HEK293 (cell line): ENCODE measurements around the gene ALDH18A1.

Experiments
- CTCF ChIA-PET: fragments of 350-600 bp; formaldehyde crosslinking; extraction: SDS; loops from one replicate; lab custom pipeline; 2021; ENCODE audit warnings: antibody characterized with exemption; lab: Yijun Ruan, JAX
- POLR2A ChIA-PET: fragments of 300-600 bp; formaldehyde crosslinking; extraction: SDS; loops from one replicate; lab custom pipeline; 2020; ENCODE audit warnings: antibody characterized with exemption, inconsistent platforms; lab: Yijun Ruan, JAX
- H3K27ac ChIP-seq: fragments of 200-500 bp; sonication (Bioruptor generic); 2 replicates; pipeline ENCODE4 v1.5.1; 2014; ENCODE audit warnings: low read depth, low read length, control low read depth, inconsistent platforms; ENCODE audit errors: extremely low read depth
- H3K36me3 ChIP-seq, 2 experiments: fragments of 200-500 bp in 1 of 2; sonication (Bioruptor generic) in 1 of 2; 1 replicate in 1 of 2; 2 replicates in 1 of 2; pipeline ENCODE4 v1.5.1; 2014 to 2017; ENCODE audit warnings: inconsistent platforms in 2 of 2, low read length in 2 of 2; ENCODE audit not compliant: control insufficient read depth in 2 of 2, insufficient read depth in 1 of 2
- H3K4me1 ChIP-seq: fragments of 200-500 bp; sonication (Bioruptor generic); 2 replicates; pipeline ENCODE4 v1.5.1; 2014; ENCODE audit warnings: mild to moderate bottlenecking, low read length, inconsistent platforms; ENCODE audit not compliant: control insufficient read depth, insufficient read depth
- H3K4me3 ChIP-seq: 2 replicates; pipeline ENCODE4 v1.5.1; 2011; ENCODE audit warnings: low read depth, mild to moderate bottlenecking, control low read depth, low read length, moderate library complexity
- H3K9me3 ChIP-seq: fragments of 200-500 bp; sonication (Bioruptor generic); 2 replicates; pipeline ENCODE4 v1.5.1; 2014; ENCODE audit warnings: low read depth, low read length, inconsistent platforms; ENCODE audit not compliant: control insufficient read depth, insufficient read depth
- FEZF1 ChIP-seq: fragments of 450-650 bp; formaldehyde crosslinking; IDR thresholded peaks from 2 replicates; pipeline ENCODE4 v1.5.1; 2016; ENCODE audit warnings: missing biosample characterization, missing genetic modification characterization
- HOXD13 ChIP-seq: sonication (generic); formaldehyde crosslinking; IDR thresholded peaks from 2 replicates; pipeline ENCODE4 v1.8.0; 2022; ENCODE audit warnings: missing genetic modification reagents, borderline replicate concordance
- SP7 ChIP-seq: fragments of 450-650 bp; formaldehyde crosslinking; IDR thresholded peaks from 2 replicates; pipeline ENCODE4 v1.5.1; 2016; ENCODE audit warnings: missing biosample characterization, missing genetic modification characterization
- ZBTB1 ChIP-seq: fragments of 450-650 bp; formaldehyde crosslinking; IDR thresholded peaks from 2 replicates; pipeline ENCODE4 v1.5.1; 2016; ENCODE audit warnings: missing biosample characterization, missing genetic modification characterization
- ZNF138 ChIP-seq: fragments of 450-650 bp; formaldehyde crosslinking; IDR thresholded peaks from 2 replicates; pipeline ENCODE4 v1.5.1; 2016; ENCODE audit warnings: missing biosample characterization, missing genetic modification characterization, borderline replicate concordance
- ZNF184 ChIP-seq: fragments of 450-650 bp; IDR thresholded peaks from 2 replicates; pipeline ENCODE4 v1.5.1; 2018; ENCODE audit warnings: missing biosample characterization, mild to moderate bottlenecking, missing genetic modification characterization
- ZNF221 ChIP-seq: fragments of 450-650 bp; formaldehyde crosslinking; IDR thresholded peaks from 2 replicates; pipeline ENCODE4 v1.5.1; 2017; ENCODE audit warnings: missing biosample characterization, missing genetic modification characterization, borderline replicate concordance
- ZNF223 ChIP-seq: fragments of 450-650 bp; formaldehyde crosslinking; IDR thresholded peaks from 2 replicates; pipeline ENCODE4 v1.5.1; 2016; ENCODE audit warnings: missing biosample characterization, missing genetic modification characterization
- ZNF23 ChIP-seq: fragments of 450-650 bp; formaldehyde crosslinking; IDR thresholded peaks from 2 replicates; pipeline ENCODE4 v1.5.1; 2016; ENCODE audit warnings: missing biosample characterization, missing genetic modification characterization, borderline replicate concordance
- ZNF366 ChIP-seq: fragments of 450-650 bp; formaldehyde crosslinking; conservative IDR thresholded peaks from 2 replicates; pipeline ENCODE4 v1.5.1; 2016; ENCODE audit warnings: missing biosample characterization, missing genetic modification characterization
- ZNF501 ChIP-seq: fragments of 450-650 bp; formaldehyde crosslinking; IDR thresholded peaks from 2 replicates; pipeline ENCODE4 v1.5.1; 2016; ENCODE audit warnings: missing biosample characterization, missing genetic modification characterization
- ZNF624 ChIP-seq: fragments of 450-650 bp; formaldehyde crosslinking; IDR thresholded peaks from 2 replicates; pipeline ENCODE4 v1.5.1; 2017; ENCODE audit warnings: missing biosample characterization, missing genetic modification characterization
- ZNF776 ChIP-seq: fragments of 450-650 bp; formaldehyde crosslinking; IDR thresholded peaks from 2 replicates; pipeline ENCODE4 v1.5.0; 2017; ENCODE audit warnings: missing biosample characterization, missing genetic modification characterization, borderline replicate concordance
- ZSCAN23 ChIP-seq: fragments of 450-650 bp; formaldehyde crosslinking; IDR thresholded peaks from 2 replicates; pipeline ENCODE4 v1.5.1; 2016; ENCODE audit warnings: missing biosample characterization, missing genetic modification characterization
- ZXDB ChIP-seq: fragments of 450-650 bp; formaldehyde crosslinking; IDR thresholded peaks from 2 replicates; pipeline ENCODE4 v1.5.1; 2016; ENCODE audit warnings: missing biosample characterization, missing genetic modification characterization
- TF ChIP-seq, protein P1 (sequence below): sonication (generic); formaldehyde crosslinking; IDR thresholded peaks from 2 replicates; pipeline ENCODE4 v1.8.1; 2022; ENCODE audit warnings: mild to moderate bottlenecking, moderate library complexity, missing genetic modification reagents
- TF ChIP-seq, protein P2 (sequence below): fragments of 450-650 bp; formaldehyde crosslinking; conservative IDR thresholded peaks from 2 replicates; pipeline ENCODE4 v1.5.1; 2016; ENCODE audit warnings: low read depth, missing biosample characterization, missing genetic modification characterization
- TF ChIP-seq, protein P3 (sequence below): fragments of 450-650 bp; formaldehyde crosslinking; IDR thresholded peaks from 2 replicates; pipeline ENCODE4 v1.5.0; 2017; ENCODE audit warnings: missing biosample characterization, missing genetic modification characterization, borderline replicate concordance
- TF ChIP-seq, protein P4 (sequence below): fragments of 450-650 bp; formaldehyde crosslinking; IDR thresholded peaks from 2 replicates; pipeline ENCODE4 v1.5.1; 2017; ENCODE audit warnings: missing biosample characterization, missing genetic modification characterization

The ALDH18A1 gene

DNA sequence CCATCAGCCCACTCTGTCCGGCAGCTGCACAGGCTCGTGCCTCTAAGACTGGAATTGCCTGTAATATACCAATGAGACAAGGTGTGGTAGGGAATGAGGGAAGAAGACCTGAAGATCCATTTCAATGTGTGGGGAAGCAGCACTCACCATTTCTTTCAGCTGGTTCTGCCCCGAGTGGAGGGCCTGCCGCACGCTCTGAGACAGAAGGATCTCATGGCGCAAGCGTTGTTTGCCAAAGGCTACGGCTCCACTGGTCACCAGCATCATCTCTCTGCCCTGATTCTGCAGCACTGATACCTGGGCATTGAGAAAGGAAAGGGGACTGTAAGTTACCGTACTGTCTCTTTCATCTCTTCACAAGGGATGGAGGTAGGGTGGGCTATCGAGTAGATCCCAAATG lies 19.4 kb downstream of the ALDH18A1 start (continued):
- TF ChIP-seq, protein P1, sequence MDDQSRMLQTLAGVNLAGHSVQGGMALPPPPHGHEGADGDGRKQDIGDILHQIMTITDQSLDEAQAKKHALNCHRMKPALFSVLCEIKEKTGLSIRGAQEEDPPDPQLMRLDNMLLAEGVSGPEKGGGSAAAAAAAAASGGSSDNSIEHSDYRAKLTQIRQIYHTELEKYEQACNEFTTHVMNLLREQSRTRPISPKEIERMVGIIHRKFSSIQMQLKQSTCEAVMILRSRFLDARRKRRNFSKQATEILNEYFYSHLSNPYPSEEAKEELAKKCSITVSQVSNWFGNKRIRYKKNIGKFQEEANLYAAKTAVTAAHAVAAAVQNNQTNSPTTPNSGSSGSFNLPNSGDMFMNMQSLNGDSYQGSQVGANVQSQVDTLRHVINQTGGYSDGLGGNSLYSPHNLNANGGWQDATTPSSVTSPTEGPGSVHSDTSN = no peak
- no peak for TF ChIP-seq ZNF221 (tag by site-specific recombination)
- no peak for TF ChIP-seq ZNF184
- TF ChIP-seq ZNF23 (tag by site-specific recombination) = no peak
- TF ChIP-seq, protein P2, sequence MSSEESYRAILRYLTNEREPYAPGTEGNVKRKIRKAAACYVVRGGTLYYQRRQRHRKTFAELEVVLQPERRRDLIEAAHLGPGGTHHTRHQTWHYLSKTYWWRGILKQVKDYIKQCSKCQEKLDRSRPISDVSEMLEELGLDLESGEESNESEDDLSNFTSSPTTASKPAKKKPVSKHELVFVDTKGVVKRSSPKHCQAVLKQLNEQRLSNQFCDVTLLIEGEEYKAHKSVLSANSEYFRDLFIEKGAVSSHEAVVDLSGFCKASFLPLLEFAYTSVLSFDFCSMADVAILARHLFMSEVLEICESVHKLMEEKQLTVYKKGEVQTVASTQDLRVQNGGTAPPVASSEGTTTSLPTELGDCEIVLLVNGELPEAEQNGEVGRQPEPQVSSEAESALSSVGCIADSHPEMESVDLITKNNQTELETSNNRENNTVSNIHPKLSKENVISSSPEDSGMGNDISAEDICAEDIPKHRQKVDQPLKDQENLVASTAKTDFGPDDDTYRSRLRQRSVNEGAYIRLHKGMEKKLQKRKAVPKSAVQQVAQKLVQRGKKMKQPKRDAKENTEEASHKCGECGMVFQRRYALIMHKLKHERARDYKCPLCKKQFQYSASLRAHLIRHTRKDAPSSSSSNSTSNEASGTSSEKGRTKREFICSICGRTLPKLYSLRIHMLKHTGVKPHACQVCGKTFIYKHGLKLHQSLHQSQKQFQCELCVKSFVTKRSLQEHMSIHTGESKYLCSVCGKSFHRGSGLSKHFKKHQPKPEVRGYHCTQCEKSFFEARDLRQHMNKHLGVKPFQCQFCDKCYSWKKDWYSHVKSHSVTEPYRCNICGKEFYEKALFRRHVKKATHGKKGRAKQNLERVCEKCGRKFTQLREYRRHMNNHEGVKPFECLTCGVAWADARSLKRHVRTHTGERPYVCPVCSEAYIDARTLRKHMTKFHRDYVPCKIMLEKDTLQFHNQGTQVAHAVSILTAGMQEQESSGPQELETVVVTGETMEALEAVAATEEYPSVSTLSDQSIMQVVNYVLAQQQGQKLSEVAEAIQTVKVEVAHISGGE = no peak
- TF ChIP-seq FEZF1 (tag by site-specific recombination) = no peak

DNA sequence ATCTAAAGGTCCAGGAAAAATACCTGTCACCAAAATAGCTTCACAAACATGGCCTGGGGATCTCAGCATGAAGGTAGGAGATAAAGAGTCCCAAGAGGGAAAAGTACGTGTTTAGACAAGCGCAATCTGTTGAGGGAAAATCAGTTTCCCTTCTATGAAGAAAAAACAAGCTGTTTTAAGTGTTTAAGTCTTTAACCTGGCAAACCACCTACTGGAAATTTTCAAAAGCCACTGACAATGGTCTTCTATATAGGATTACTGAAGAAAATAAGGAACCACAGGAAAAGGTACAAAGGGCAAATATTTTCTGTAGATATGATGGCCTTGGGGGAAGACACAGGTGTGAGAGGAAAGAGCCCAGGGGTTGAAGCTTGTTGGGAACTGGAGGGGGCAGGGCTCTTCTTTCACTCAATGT lies 21.2 kb downstream of the ALDH18A1 start:
- Histone ChIP-seq H3K4me1 (no peaks in the 10 kb centered on the region), H3K27ac (no peak overlapping the region), H3K4me3 (no peak overlapping the region), H3K9me3 (no peaks in the 10 kb centered on the region), H3K36me3 (peaks cover 76 to 94% of the 10 kb centered on the region in 2 experiments)
- POLR2A ChIA-PET = no interaction called here
- CTCF ChIA-PET = interaction anchor here (0.6 to 1.1 kb wide), 2 partner anchors 9 to 472 kb away, joined by 3 read pairs; no protein-coding TSS in a partner anchor
- TF ChIP-seq ZNF138 = no peak
- TF ChIP-seq ZNF776 = no peak
- no peak for TF ChIP-seq ZNF223 (tag by site-specific recombination)
- no peak for TF ChIP-seq ZXDB
- TF ChIP-seq, protein P3, sequence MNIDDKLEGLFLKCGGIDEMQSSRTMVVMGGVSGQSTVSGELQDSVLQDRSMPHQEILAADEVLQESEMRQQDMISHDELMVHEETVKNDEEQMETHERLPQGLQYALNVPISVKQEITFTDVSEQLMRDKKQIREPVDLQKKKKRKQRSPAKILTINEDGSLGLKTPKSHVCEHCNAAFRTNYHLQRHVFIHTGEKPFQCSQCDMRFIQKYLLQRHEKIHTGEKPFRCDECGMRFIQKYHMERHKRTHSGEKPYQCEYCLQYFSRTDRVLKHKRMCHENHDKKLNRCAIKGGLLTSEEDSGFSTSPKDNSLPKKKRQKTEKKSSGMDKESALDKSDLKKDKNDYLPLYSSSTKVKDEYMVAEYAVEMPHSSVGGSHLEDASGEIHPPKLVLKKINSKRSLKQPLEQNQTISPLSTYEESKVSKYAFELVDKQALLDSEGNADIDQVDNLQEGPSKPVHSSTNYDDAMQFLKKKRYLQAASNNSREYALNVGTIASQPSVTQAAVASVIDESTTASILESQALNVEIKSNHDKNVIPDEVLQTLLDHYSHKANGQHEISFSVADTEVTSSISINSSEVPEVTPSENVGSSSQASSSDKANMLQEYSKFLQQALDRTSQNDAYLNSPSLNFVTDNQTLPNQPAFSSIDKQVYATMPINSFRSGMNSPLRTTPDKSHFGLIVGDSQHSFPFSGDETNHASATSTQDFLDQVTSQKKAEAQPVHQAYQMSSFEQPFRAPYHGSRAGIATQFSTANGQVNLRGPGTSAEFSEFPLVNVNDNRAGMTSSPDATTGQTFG = no peak
- TF ChIP-seq ZNF23 (tag by site-specific recombination) = no peak
- TF ChIP-seq ZNF366 (tag by site-specific recombination) = no peak
- no peak for TF ChIP-seq ZBTB1 (tag by site-specific recombination)
- TF ChIP-seq ZSCAN23 (tag by site-specific recombination) = no peak
- TF ChIP-seq ZNF624 (tag by site-specific recombination) = no peak
- TF ChIP-seq HOXD13 = no peak

DNA sequence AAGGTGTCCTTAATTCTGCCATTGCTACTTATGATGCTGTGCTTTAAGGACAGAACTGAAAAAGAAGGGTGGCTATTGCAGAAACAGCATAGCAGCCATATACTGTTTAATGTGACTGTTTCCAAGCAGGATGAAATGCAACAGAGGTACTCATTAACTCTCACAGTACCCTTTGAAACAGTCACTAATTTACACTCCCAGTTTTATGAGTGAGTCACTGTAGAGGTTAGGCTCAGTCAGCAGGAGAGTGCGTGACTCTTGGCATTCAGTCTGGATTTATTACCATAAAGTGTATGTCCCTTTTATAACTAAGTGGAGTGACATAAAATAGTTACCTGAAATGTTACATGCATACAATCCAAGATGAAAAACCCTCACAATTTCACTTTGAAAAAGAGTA lies 27.7 kb downstream of the ALDH18A1 start:
- ChIA-PET POLR2A (no interaction called here), CTCF (no interaction called here)
- no peaks in the 10 kb centered on the region for H3K9me3 ChIP-seq
- TF ChIP-seq SP7 (tag by site-specific recombination) = peak; percentile 82
- TF ChIP-seq ZNF501 = no peak
- TF ChIP-seq, protein P4, sequence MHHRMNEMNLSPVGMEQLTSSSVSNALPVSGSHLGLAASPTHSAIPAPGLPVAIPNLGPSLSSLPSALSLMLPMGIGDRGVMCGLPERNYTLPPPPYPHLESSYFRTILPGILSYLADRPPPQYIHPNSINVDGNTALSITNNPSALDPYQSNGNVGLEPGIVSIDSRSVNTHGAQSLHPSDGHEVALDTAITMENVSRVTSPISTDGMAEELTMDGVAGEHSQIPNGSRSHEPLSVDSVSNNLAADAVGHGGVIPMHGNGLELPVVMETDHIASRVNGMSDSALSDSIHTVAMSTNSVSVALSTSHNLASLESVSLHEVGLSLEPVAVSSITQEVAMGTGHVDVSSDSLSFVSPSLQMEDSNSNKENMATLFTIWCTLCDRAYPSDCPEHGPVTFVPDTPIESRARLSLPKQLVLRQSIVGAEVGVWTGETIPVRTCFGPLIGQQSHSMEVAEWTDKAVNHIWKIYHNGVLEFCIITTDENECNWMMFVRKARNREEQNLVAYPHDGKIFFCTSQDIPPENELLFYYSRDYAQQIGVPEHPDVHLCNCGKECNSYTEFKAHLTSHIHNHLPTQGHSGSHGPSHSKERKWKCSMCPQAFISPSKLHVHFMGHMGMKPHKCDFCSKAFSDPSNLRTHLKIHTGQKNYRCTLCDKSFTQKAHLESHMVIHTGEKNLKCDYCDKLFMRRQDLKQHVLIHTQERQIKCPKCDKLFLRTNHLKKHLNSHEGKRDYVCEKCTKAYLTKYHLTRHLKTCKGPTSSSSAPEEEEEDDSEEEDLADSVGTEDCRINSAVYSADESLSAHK = 0 out of 2 replicates have a peak, but pooled peaks have one; percentile 42
- H3K4me1 ChIP-seq = no peaks in the 10 kb centered on the region
- no peak overlapping the region for H3K4me3 ChIP-seq
- no peak overlapping the region for H3K27ac ChIP-seq
- peaks cover 47 to 98% of the 10 kb centered on the region in 2 experiments for H3K36me3 ChIP-seq
